Astrocyte of the hippocampus (primary cell): ENCODE results near the gene ALDH3B1.

Experiments
- DNase-seq: peaks from one replicate; pipeline ENCODE4 v3.0.0; 2011; ENCODE audit warnings: low read depth, low spot score

Gene ALDH3B1

DNA sequence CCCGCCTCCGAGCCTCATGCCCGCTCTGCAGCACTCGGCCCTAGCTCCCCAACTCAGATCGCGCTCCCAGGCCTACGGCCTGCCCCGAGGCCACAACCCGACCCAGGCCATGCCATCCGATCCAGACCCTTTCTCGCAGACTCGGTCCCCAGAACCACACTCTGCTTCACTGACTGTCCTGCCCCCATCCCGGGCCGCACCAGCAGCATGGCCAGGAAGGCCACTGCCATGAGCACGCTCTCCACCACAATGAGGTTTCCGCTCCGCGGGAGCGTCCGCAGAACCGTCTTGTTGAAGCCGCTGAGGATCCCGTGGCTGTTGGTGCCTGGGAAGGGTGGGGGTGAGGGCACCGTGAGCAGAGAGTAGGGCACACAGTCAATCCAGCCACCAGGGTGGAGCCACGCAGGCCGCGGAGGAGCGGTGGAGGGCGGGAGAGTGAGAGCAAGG lies 12.6 kb upstream of the ALDH3B1 start:
- DNase-seq = no peak

DNA sequence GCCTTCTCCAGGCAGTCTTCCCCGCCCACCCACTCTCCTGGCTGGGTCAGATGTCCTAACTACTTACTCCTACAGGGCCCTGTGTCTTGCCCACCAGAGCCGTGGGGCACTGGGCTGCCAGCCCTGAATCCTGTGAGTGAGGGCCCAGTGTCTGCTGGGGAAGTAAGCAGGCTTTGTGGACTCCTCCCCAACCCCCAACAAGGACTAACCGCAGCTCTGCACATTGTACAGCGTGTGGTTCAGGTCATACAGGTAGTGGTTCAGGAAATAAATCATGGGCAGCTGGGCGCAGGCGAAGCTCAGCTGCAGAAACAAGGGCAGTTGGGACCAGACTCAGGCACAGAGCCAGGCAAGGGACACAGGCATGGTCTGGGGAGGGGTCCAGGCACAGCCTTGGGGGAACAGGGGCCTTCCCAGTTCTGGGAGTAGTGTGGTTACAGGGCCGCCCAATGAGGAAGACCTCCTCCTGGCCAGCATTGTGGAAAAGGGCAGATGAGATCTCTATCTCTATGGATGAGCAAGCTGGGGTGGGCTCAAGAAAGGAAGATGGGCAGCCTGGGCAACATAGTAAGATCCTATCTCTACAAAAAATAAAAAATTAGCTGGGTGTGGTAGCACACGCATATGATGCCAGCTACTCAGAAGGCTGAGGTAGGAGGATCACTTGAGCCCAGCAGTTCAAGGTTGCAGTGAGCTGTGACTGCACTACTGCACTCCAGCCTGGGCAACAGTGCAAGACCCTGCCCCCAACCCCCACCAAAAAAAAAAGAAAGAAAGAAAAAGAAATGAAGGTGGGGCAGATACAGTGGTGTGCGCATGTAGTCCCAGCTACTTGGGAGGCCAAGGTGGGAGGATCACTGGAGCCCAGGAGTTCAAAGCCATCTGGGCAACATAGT lies 11.7 kb upstream of the ALDH3B1 start:
- no peak for DNase-seq

DNA sequence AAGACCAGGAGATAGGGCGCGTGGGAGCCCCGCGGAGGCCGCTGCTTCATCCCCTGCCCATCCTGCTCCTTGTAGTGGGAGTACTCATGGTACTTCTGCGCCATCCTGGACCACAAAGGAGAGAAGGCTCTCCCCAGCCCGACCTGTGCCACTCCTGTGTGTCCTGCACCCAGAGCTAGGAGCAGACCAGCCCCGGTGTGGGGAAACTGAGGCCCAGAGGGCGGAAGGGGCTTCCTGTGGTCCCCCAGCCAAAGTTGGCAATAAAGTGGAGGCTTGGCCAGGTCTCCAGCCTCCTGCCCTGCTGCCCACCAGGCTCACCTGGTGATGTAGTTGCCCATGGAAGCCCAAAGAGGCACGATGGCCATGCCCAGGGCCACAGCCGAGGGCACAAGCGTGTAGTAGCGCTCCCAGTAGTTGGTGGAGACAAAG lies 10.9 kb upstream of the ALDH3B1 start:
- DNase-seq = no peak

DNA sequence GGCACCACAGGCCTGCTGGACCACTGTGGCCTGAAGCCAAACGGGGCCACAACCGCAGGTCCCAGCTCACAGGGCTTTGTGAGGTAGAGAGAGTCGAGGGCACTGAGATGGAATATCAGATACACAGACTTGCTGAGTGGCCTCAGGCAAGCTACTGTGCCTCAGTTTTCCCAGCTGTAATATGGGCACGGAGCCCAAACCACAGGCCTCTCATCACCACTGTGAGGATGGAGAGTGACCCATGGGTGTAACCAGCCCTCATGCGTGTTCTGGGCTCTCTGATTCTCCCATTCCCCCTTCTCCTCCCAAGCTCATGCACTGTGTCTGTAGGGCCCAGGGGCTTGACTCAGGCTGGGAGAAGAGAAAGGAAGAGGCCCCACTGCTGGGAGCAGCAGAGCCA lies 10.4 kb upstream of the ALDH3B1 start:
- DNase-seq = no peak

DNA sequence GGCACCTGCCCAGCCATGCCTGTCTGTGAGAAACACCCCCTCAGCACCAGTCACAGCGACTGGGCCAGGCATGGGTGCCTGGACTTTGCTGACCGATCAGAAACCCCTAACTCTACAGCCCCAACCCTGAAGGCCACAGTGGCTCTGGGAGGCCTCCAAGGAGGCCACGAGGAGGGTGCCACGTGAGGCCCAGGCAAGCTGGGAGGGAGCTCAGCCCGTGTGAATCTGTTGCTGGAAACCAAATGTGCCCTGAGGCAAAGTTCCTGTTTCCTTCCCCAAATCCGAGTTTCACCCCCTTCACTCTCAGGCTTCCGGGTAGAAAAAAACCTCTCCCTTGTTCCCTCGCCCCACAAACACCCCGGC lies 7.6 kb upstream of the ALDH3B1 start:
- DNase-seq = no peak

DNA sequence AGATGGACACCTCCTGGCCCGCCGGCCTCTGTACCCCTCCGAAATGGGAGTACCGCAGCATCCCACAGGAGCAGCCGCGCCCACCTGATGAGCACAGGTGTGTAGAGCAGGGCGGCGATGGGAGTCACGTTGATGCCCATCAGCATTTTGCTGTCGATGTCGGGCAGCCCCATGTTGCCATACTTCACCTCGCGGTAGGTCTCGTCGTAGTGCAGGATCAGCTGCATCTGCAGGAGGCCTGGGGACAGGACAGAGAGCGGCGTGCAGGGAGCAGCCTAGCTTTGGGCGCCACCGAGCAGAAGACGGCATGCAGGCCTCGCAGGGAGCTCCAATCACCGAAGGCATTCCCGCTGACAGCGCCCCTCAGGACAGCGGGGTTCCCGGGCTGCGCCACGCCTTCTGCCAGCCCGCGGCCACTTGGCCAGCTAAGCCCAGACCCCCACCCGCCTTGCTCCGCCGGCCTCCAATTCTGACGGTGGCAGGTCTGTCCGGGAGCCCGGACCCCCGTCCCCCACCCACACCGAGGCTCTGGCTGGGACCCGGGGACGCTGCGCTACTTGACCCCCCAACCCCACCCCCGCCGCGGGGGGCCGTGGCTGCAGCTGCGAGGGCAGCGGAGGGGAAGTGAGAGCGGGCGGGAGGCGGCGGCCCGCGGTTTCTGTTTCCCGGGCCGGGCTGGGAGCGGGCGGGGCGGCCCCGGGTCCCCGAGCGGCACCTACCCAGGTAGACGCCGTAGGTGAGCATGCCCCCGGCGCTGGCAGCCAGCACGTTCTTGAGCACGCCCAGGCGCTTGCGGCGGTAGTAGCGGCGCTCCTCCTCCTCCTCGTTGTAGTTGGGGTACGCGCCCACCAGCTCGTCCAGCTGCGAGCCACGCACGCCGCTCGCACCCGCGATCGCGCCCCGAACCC lies 6.9 kb upstream of the ALDH3B1 start:
- DNase-seq = peak; percentile 47

DNA sequence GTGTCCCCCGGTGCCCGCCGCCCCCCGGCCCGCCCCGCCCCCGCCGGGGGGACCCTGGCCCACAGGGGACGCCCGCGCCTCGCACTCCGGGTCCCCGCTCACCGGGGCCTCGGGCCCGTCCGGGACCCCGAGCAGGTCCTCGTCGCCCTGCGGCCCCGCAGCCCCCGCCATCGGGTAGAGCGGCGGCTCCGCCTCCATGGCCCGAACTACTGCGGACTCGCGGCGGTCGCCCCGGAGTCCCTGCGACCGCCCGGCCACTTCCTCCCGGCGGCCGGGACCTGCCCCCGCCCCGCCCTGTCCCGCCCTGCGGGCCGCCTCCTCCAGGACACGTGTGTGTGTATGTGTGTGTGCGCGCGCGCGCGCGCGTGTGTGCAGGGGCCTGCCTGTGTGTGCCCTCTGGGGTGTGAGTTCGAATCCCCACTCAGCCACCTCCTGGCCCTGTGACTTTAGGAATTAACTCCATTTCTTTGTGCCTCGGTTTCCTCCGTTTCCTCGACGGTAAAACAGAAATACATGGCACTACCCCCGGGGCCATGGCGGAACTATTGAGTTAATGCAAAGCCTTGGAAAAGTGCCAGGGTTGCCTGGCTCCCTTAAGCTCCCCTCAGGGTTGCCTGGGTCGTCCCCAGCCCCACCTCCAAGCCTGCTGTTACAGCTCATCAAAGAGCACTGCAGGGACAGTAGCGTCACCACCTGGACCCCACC lies 6.1 kb upstream of the ALDH3B1 start, which contains the start of gene UNC93B1:
Gene UNC93B1, minus strand, starts transcription at position 252 of the 705 bp plus-strand sequence. Its CDS starts 54 bp downstream, at position 198.
- DNase-seq = peak; percentile 90

DNA sequence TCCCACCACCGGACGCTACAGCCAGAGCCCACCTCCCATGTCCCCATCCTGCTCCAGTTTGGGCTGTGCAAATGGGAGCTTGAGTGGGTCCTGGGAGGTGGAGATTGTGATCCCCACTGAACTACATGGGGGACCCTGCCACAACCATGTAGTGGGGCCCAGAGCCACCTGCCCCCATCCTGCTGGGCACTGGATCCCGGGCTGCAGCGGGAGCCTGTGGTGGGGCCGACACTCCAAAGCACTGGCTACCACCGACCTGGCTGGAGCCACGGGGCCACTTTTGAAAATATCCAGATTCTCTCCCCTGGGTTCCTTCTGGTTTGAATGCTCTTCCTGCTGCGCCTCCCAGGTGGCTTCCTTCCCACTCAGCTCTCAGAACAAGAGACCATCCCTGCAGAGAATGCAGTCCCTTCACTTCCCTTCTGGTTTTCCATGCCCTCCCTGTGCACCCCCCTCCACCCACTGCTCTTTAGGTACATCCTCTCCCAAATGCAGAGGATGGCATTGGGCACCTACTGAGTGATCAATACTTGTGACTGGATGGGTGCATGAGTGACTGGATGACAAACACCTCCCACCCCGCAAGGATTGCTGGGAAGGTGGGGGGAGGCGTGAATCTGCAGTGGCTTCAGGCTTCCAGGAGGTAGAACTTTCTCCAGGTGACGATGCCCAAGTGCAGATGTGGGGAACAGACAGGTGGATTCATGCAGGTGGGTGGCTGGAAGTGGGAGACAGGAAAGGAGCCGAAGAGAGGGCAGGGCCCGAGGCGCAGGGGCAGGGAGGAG lies 5.4 kb upstream of the ALDH3B1 start:
- DNase-seq = no peak

DNA sequence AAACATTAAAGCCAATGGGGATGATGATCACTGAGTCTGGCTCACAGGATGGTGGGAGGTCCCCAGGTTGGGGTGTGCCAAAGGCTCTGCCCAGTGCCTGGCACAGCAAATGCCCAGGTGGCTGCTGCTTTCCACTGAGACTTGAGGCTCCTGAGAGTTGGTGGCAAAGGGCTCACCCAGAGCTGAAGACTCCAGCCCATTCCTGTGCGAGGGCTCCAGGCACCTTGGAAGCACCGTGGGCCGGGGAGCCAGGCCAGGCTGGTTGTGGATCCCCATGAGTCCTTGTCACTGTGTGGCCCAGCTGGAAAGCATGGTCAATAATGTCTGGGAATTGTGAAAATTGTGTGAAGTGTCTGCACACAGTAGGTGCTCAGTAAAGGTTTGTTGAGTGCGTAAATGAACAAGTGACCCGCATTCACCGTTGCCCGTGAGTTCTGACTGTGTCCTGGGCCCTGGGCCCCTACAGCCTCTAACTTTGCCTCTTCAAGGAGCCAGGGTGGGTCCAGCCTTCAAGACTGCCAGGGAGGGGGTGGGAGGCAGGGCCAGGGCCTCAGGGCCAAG lies 3.4 kb upstream of the ALDH3B1 start:
- DNase-seq = no peak

DNA sequence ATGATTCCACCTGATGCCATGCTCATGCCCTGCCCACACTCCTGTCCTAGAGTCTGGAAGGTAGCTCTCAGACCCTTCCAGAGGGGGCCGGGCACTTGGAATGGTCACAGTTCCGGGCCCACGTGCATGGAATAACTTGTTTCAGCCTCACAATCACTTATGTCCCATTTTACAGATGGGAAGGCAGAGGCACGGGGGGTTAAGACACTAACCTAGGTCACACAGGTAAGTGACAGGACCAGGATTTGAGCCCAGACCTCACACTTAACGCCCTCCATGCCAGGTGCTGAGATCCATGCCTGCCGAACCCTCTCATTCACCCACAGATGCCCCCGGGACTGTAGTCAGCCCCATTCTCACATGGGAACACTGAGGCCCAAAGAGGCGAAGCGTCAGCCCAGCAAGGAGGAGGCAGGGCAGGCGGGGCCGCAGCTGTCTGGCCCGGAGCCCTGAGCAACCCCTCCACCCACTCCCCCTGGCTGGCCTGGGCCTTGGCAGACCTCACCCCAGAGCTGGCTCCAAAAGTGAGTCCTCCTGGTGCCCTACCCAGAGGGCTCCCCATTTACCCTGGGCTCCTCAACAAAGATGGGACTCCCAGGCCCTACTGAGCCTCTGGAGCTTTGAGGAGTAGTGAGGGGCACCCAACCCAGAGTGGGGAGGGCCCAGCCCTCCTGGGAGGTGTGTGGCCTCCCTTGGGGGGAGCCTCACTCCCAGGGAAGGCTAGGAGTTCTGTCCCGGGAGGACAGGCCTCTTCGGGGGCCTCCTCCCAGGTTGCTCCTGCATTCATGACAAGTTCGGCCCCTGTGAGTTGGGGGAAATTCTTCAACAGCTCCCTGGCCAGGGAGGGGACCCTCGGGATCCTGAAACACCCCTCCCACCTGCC lies 2.4 kb upstream of the ALDH3B1 start:
- DNase-seq = no peak

DNA sequence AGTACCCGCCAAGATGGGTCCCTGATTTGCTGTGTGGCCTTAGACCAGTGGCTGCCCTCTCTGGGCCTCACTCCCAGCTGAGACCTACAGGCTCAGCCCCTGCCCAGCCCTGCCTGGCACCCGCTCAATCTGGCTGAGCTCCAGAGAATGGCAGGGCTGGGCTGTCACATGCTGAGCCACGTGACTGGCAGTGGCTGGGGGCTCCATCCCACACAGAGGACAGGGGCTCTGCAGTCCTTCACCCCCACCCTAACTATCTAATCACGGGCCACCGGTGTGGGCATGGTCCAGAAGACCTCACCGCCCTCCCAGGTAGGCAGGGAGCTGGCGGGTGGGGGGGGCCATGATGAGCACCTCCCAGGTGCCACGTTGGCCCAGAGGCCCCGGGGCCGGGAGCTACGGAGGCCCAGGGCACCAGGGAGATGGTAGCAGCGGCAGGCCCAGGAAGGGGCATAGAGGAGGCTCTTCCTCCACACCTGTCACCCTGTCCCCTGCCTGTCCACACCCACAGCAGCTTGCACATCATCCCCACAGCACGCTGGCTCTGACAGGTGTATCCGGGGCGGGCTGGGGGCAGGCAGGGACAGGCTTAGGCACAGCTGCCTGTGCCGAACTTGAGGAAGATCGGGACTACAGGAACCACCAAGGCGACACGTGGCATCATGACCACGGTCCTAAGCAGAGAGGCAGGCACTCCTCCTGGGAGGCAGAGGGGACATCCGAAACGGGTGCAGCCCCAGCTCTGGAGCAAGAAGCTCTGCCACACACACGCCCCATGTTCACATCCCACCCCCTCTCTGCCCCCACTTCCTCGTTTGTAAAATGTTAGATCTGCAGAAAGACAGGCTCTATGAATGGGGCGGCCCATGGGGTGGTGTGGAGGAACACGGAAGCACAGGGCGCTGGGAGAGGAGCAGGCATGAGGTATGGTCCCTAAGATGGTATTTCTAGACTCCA lies 1.5 kb upstream of the ALDH3B1 start:
- no peak for DNase-seq

DNA sequence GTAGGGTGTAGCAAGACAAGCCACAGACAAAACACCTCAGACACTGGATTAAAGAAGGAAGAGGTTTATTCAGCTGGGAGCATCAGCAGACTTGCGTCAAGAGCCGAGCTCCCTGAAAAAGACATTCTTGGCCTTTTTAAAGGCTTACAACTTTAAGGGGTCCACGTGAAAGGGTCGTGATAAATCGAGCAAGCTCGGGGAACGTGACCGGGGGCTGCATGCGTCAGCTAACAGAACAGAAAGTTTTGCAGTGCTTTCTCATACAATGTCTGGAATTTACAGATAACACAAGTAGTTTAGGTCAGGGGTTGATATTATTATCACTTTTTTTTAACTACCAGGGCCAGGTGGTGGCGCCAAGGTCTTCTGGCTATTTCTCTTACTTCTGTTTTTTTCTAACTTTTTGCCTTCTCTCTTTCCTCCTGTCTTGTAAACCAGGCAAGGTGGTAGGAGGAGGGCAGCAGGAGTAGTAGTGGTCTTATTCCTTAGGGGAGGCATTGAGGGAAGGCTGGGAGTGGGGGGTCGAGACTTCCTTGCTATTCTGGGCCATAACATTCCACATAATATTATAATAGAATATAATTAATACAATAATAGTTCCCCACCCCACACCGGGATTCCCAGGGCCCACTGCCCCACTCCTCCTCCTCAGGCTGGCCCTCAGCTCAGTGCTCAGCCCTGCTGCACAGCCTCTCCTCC lies 587 bp upstream of the ALDH3B1 start:
- peak; percentile 64 for DNase-seq

DNA sequence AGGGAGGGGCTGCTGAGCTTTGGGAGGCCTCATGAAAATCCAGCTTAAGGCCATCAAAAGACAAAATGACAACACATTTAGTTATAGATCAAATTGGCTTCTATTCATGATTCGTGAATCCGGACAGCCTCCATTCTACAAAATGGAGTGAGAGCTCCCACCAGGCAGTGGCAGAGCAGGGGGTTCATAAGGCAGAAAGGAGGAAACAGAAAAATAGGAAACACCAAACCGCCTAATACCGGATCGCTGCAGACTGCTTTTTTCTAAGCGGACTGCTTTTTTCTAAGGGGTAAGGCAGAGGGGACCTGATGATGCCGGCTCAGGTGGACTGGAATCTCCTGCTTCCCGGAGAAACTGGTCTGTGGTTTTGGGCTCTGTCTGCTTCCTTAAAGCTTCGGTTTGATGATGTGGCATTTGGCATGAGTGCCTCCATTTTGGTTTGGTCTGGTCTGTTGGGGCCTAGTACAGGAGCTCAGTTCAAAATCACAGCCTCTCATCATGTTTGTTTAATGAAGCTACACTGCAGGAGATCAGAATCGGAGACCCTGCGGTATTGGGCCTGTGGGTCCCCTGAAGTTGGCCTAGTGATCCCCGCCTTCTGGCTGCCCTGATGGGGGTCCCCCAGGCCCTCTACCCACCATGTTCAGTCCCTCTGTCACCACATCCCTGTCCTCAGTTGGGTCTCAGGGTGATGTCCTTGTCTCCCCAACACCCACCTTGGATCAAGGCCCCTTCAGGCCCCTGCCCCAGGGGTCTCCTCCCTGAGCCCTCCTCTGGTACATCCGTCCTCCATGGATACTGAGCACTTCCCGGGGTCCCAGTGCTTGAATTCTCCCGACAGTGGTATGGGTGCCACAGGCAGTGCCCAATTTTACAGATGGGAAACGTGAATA lies 1.2 kb downstream of the ALDH3B1 start:
- DNase-seq = no peak

DNA sequence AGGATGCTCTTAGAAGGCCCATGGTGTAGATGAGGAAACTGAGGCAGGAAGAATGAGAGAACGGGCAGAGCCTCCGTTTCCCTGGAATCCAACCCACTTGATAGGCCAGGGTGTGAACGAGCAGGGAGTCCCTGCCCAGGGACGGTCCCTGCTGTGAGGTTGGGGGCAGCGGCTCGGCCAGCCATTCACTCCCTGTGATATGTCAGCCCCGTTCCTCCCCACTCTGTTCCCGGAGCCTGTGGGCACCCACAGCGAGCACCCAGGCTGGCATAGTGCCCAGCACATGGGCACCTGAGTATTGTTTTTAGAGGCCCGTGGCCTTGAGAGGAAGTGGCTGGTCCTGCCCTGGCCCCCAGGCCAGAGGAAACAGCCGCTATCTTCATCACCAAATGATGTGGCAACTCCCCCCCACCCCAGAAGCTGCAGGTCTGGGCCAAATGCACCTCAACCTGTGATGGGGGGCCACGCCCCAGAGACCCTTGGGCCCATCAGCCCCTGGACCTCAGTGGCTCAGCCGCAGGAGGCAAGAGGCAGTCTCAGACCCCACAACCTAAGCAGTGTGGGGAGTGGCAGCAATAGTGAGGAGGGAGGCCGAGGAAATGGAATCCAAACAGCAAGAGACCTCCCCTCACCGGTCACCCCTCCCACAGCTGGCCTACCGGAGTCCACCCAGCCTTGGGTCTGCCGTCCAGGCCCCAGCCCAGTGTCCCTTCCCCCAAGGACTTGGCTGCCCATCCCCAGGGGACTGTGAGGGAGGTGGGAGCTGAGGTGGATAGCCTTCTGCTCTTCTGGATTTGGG lies 2.1 kb downstream of the ALDH3B1 start:
- DNase-seq = no peak

DNA sequence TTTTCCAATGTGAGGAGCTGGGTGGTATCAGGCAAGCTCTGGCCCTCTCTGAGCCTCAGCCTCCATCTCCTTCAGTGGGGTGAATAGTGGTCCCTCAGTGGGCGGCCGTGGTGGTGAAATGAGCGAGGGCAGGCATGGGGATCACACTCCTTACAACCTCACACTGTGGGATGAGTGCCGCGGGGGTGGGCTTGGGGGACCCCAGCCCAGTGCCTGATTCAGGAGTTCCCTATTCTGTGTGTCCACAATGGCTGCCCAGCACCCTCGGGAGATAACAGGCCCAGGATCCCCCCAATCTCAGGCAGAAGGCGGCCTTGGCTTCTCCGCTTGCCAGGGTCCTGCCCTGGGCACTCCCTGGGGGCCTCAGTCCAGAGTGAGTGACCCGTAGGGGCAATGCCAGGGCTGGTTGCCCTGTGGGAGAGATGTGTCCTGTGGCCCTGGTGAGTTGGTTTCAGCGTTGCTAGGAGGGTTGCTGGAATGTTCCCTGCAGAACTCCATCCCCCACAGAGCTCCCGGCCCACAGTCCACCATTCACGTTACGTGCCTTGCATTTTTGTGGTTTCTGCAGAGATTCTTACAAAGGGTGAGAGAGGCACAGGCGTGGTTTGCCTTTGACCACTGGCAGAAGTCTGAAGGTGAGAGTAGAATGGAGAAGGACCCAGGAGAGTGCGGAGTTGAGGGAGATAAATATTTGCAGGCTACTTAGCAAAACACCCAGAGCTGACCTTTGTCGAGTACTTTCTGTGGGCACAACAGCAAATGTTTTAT lies 2.9 kb downstream of the ALDH3B1 start:
- peak; percentile 99 for DNase-seq
